ENCODE data around the gene ZNF792. TPM values are rescaled to one million over a fixed set of nuclear protein-coding genes. Genes with fewer than 3 reads are reported as not detected.
"Not testable (repeated sequence)": the region's sequence is repeated elsewhere in the genome, so short reads cannot be mapped to it uniquely, and the experiment has no call there.

ZNF792 gene
- total RNA-seq, 1 experiment from 2014 or later: 4.5 TPM

- H3K9me3 ChIP-seq: peaks cover 26% of the 10 kb centered on the region
- BruUV-seq (replicated peaks): no TSS peak
- H3K27ac Mint-ChIP-seq (ENCODE audit: unreplicated experiment): no peak overlapping the region
- H3K27me3 Mint-ChIP-seq (ENCODE audit: insufficient read depth, unreplicated experiment): no peaks in the 10 kb centered on the region
- DNase-seq: no peak
- H3K9me3 Mint-ChIP-seq (ENCODE audit: unreplicated experiment): peaks cover 44% of the 10 kb centered on the region
- H3K27me3 ChIP-seq (replicated peaks; ENCODE audit: control insufficient read depth, insufficient read depth, low read length): no peaks in the 10 kb centered on the region
- no peak for TF ChIP-seq CTCF (IDR thresholded peaks at IDR 0.05; ENCODE audit: insufficient read depth in 1 of 2, low read depth in 1 of 2, low read length in 1 of 2, severe bottlenecking in 1 of 2, unreplicated experiment in 1 of 2)
- no peaks in the 10 kb centered on the region for H3K36me3 ChIP-seq (ENCODE audit: control insufficient read depth, insufficient read depth, low read length)
- H3K4me3 ChIP-seq (ENCODE audit: low read depth, low read length): no peak overlapping the region
- peaks cover 5% of the 10 kb centered on the region for H3K36me3 Mint-ChIP-seq (ENCODE audit: insufficient read depth, unreplicated experiment)
- peaks cover 8% of the 10 kb centered on the region for H3K4me1 Mint-ChIP-seq (ENCODE audit: low read depth, unreplicated experiment)
- intact Hi-C loops (cut with micrococcal nuclease; ENCODE audit: unreplicated experiment): no loop called here
- ChIA-PET POLR2A (no interaction called here), CTCF (no interaction called here)
- H3K4me3 Mint-ChIP-seq (ENCODE audit: unreplicated experiment): no peak overlapping the region
- H3K4me1 ChIP-seq: peaks cover 7% of the 10 kb centered on the region
Measured at GRCh38 chr19:34967551-34967950, 3.5 kb upstream of the ZNF792 start.

GRCh38 chr19:34965505-34965904 lies 1.5 kb upstream of the ZNF792 start:
- intact Hi-C loops (cut with micrococcal nuclease; ENCODE audit: unreplicated experiment); POLR2A ChIA-PET; H3K4me3 ChIP-seq (ENCODE audit: low read depth, low read length); H3K27ac Mint-ChIP-seq (ENCODE audit: unreplicated experiment); H3K27me3 Mint-ChIP-seq (ENCODE audit: insufficient read depth, unreplicated experiment); H3K36me3 ChIP-seq (ENCODE audit: control insufficient read depth, insufficient read depth, low read length); H3K36me3 Mint-ChIP-seq (ENCODE audit: insufficient read depth, unreplicated experiment); BruUV-seq (replicated peaks); CTCF ChIA-PET; H3K27me3 ChIP-seq (replicated peaks; ENCODE audit: control insufficient read depth, insufficient read depth, low read length): not testable (repeated sequence)
- peaks cover 26% of the 10 kb centered on the region for H3K9me3 ChIP-seq
- peaks cover 17% of the 10 kb centered on the region for H3K4me1 Mint-ChIP-seq (ENCODE audit: low read depth, unreplicated experiment)
- peaks cover 13% of the 10 kb centered on the region for H3K4me1 ChIP-seq
- H3K9me3 Mint-ChIP-seq (ENCODE audit: unreplicated experiment): peaks cover 41% of the 10 kb centered on the region
- H3K4me3 Mint-ChIP-seq (ENCODE audit: unreplicated experiment): peak overlapping the region; percentile 69
- DNase-seq: peak in 1 of 2 experiments; percentile 27

GRCh38 chr19:34964598-34964997 lies 569 bp upstream of the ZNF792 start:
- Mint-ChIP-seq H3K27me3 (ENCODE audit: insufficient read depth, unreplicated experiment) (no peaks in the 10 kb centered on the region), H3K4me3 (ENCODE audit: unreplicated experiment) (peak overlapping the region; percentile 69), H3K4me1 (ENCODE audit: low read depth, unreplicated experiment) (peaks cover 17% of the 10 kb centered on the region), H3K36me3 (ENCODE audit: insufficient read depth, unreplicated experiment) (peaks cover 9% of the 10 kb centered on the region), H3K9me3 (ENCODE audit: unreplicated experiment) (peaks cover 41% of the 10 kb centered on the region), H3K27ac (ENCODE audit: unreplicated experiment) (no peak overlapping the region)
- Histone ChIP-seq H3K27me3 (replicated peaks; ENCODE audit: control insufficient read depth, insufficient read depth, low read length) (no peaks in the 10 kb centered on the region), H3K9me3 (peaks cover 23% of the 10 kb centered on the region), H3K4me1 (peaks cover 13% of the 10 kb centered on the region), H3K4me3 (ENCODE audit: low read depth, low read length) (peak overlapping the region; percentile 93), H3K36me3 (ENCODE audit: control insufficient read depth, insufficient read depth, low read length) (peaks cover 6% of the 10 kb centered on the region)
- DNase-seq: no peak
- intact Hi-C loops (cut with micrococcal nuclease; ENCODE audit: unreplicated experiment): no loop called here
- POLR2A ChIA-PET: no interaction called here
- no TSS peak for BruUV-seq (replicated peaks)
- CTCF ChIA-PET: no interaction called here
- TF ChIP-seq CTCF (IDR thresholded peaks at IDR 0.05; ENCODE audit: insufficient read depth in 1 of 2, low read depth in 1 of 2, low read length in 1 of 2, severe bottlenecking in 1 of 2, unreplicated experiment in 1 of 2): no peak

Data from Caco-2 (cell line).